ENCODE results near the gene DAB2IP. TPM values are rescaled to one million over a fixed set of nuclear protein-coding genes. Genes with fewer than 3 reads are reported as not detected.

Gene DAB2IP
- total RNA-seq, 4 donors from 2014 or later: 55.2 to 76.0 (median 60.5) TPM

DNA sequence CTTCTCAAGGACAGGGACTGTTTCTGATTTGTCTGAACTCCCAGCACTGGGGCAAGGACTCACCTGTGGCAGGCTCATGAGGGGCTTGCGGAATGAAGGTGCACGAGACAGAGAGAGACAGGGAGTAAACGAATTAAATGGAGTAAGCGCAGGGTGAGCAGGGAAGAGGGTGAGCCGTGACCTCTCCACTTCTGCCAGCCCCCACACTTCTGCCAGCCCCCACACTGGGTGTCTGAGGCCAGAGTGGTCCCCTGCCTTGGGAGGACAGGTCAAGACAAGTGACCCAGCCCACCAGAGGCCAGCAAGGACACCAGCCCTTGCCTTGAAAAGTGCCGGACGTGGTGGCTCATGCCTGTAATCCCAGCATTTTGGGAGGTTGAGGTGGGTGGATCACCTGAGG, 37.2 kb downstream of the DAB2IP start:
- H3K4me3 ChIP-seq: no peak overlapping the region
- H3K4me1 ChIP-seq: peaks cover 0 to 4% (median 0%) of the 10 kb centered on the region in 4 donors
- H3K9me3 ChIP-seq: no peaks in the 10 kb centered on the region
- no peaks in the 10 kb centered on the region for H3K27me3 ChIP-seq
- DNase-seq: peak in 1 of 3 donors; percentile 38
- no peak overlapping the region for H3K27ac ChIP-seq
- no peaks in the 10 kb centered on the region for H3K36me3 ChIP-seq
- TF ChIP-seq, protein P1, sequence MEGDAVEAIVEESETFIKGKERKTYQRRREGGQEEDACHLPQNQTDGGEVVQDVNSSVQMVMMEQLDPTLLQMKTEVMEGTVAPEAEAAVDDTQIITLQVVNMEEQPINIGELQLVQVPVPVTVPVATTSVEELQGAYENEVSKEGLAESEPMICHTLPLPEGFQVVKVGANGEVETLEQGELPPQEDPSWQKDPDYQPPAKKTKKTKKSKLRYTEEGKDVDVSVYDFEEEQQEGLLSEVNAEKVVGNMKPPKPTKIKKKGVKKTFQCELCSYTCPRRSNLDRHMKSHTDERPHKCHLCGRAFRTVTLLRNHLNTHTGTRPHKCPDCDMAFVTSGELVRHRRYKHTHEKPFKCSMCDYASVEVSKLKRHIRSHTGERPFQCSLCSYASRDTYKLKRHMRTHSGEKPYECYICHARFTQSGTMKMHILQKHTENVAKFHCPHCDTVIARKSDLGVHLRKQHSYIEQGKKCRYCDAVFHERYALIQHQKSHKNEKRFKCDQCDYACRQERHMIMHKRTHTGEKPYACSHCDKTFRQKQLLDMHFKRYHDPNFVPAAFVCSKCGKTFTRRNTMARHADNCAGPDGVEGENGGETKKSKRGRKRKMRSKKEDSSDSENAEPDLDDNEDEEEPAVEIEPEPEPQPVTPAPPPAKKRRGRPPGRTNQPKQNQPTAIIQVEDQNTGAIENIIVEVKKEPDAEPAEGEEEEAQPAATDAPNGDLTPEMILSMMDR (IDR thresholded peaks at IDR 0.05): no peak
- TF ChIP-seq POLR2A (IDR thresholded peaks at IDR 0.05): no peak

DNA sequence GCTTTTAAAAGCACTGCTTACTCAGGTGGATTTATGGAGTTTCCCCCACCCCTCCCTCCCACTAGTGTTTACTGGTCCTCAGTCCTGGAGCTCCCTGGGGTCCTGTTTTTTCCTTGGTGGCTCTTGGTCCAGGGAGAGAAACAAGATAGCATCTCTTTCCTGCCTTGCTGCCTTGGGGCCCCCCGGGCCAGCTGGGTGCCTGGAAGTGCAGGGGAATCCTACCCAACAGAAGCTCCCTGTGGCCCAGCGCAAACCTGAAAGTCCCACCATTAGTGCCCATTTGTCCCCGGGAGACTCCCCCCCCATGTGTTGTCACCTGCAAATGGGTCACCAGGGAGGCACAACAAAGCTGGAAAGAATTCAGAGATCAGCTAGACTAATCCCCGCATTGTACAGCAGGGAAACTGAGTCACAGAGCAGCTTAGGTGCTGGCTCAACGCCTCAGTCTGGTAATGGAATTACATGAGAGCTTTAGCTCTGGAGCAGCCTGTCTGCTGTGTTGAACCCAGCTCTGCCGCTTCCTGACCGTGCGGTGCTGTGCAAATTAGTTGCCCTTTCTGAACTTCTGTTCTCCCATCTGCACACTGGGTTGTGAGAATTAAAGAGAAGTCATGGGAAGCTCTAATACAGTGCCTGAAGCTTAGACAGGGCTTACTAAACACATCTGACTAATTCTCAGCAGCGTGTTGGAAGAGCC, 38.2 kb downstream of the DAB2IP start:
- Histone ChIP-seq H3K27me3 (no peaks in the 10 kb centered on the region), H3K4me3 (no peak overlapping the region), H3K4me1 (peaks cover 0 to 4% (median 0%) of the 10 kb centered on the region in 4 donors), H3K36me3 (no peaks in the 10 kb centered on the region), H3K27ac (no peak overlapping the region), H3K9me3 (no peaks in the 10 kb centered on the region)
- no peak for TF ChIP-seq POLR2A (IDR thresholded peaks at IDR 0.05)
- TF ChIP-seq, protein P1 (IDR thresholded peaks at IDR 0.05): no peak
- DNase-seq: no peak

DNA sequence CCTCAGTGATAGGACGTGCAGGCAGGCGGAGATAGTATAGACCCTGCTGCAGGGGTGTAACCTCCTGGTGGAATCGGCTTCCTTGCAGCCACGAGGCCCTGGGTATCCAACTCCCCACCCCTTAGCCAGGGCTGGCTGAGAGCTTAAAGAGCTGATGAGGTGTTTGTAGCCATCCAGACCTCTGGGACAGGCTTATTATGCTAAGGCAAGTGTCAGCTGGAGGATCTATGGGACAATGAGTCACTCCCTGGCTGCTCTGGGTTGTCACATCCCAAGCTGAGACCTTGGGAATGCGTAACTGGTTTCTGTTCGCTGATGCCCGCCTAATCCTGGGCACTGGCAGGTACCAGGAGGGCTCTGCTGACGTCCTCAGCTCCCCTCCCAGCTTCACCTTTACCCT, 38.9 kb downstream of the DAB2IP start:
- no peaks in the 10 kb centered on the region for H3K27me3 ChIP-seq
- H3K27ac ChIP-seq: no peak overlapping the region
- H3K4me1 ChIP-seq: peaks cover 0 to 4% (median 0%) of the 10 kb centered on the region in 4 donors

DNA sequence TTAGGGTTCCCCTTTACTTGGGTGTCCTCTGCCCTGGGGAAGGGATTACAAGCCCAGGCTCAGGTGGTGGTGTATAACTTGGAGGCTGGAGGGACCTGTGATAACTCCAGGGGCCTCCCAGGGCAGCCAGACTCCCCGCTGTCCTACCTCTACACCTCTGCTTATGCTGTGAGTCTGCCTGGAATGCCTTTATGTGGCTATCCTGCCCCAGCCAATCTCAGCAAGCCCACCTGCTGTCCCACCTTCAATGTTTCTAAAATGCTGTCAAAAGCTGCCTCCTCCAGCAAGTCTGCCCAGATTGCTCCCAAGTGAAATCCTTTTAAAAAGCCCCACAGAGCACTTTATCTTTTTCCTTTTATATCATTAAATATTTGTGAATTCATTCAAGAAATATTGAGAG, 39.3 kb downstream of the DAB2IP start:
- Histone ChIP-seq H3K4me3 (no peak overlapping the region), H3K27ac (no peak overlapping the region), H3K9me3 (no peaks in the 10 kb centered on the region), H3K4me1 (peaks cover 0 to 4% (median 0%) of the 10 kb centered on the region in 4 donors), H3K27me3 (no peaks in the 10 kb centered on the region), H3K36me3 (no peaks in the 10 kb centered on the region)
- DNase-seq: no peak
- TF ChIP-seq, protein P1 (IDR thresholded peaks at IDR 0.05): no peak
- no peak for TF ChIP-seq POLR2A (IDR thresholded peaks at IDR 0.05)

More for the DNA sequence above, 38.9 kb downstream of the DAB2IP start:
- DNase-seq: no peak
- no peak for TF ChIP-seq POLR2A (IDR thresholded peaks at IDR 0.05)
- TF ChIP-seq, protein P1 (IDR thresholded peaks at IDR 0.05): no peak
- no peak overlapping the region for H3K4me3 ChIP-seq
- H3K36me3 ChIP-seq: no peaks in the 10 kb centered on the region
- H3K9me3 ChIP-seq: no peaks in the 10 kb centered on the region

DNA sequence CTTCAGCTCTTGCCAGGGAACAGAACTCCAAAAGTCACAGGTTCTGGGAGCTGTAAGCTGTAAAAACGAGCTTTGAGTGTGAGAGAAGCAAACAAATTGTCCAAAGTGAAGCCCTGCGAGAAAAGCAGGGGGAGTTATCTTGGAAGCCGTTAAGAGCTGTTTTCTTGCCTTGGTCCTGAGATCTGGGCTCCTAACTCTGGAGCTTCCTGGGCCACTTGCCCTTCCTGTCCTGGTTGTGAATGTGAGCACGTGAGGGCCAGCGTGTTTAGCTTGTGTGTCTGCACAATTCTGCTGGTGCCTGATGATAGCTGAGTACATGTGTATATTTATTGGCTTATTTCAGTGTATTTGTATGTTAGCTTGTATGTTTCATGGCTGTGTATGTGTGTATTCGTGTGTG, 40.5 kb downstream of the DAB2IP start:
- Histone ChIP-seq H3K4me3 (no peak overlapping the region), H3K27ac (peak overlapping the region in 2 of 4 donors; percentile 4 to 35), H3K4me1 (peaks cover 0 to 4% (median 0%) of the 10 kb centered on the region in 4 donors), H3K9me3 (no peaks in the 10 kb centered on the region), H3K27me3 (no peaks in the 10 kb centered on the region), H3K36me3 (no peaks in the 10 kb centered on the region)
- no peak for TF ChIP-seq POLR2A (IDR thresholded peaks at IDR 0.05)
- TF ChIP-seq, protein P1 (IDR thresholded peaks at IDR 0.05): no peak
- DNase-seq: no peak
